ENCODE data around the gene CPSF3.

The CPSF3 gene

DNA sequence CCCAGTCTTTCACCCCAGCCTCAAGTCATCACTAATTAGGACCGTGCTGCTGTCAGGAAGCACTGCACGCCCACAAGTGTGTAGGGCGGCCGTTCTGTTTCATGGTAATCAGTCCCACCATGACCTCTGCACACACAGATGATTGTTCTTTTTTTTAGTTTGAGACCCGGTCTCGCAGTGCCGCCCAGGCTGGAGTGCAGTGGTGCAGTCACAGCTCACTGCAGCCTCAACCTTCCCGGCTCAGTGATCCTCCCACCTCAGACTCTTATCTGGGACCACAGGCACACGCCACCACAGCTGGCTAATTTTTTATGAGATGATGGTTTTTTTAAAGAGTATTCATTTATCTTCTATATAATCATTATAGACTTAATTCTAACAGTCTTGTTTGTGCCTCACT lies 49.1 kb downstream of the CPSF3 start:
- no peaks in the 10 kb centered on the region for H3K27me3 ChIP-seq (ENCODE audit: insufficient read depth, low read length)
- H3K36me3 ChIP-seq (ENCODE audit: insufficient read depth, low read length): peaks cover 59% of the 10 kb centered on the region
- no peak overlapping the region for H2AFZ ChIP-seq (ENCODE audit: low read depth, low read length)
- no peak overlapping the region for H3K4me3 ChIP-seq (ENCODE audit: low read length)
- H3K9me3 ChIP-seq (ENCODE audit: low read length): peaks cover 4% of the 10 kb centered on the region
- no peaks in the 10 kb centered on the region for H3K4me1 ChIP-seq (ENCODE audit: insufficient read depth, low read length)

DNA sequence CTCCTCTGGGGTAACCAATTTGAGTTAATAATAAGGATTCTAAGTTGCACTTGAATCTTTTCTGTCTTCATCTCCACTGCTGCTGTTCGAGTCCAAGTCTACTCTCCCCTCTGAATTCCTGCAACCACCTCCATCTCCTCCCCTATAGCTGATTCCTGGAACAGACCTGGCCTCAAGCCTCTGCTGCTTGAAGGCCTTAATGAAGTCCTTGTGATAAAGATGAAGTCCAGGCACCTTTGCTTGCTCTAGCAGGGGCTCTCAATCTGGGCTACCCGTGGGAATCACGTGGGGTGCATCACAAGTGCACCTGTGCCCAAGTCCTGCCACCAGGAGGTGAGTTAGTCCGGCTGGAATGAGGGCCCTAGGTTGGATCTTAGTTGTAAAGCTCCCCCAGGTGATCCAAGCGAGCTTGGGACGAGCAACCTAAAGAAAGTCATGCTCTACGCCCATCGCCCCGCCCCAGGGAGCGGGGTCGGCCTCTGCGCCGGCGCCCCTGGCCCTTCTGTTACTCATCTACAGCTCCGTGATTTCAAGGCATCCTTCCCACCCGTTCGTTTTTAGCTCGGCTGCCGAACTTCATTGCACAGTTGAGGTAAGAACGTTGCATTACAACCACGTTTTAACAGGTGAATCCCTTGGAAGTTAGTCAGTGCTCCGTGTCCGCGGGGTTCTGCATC lies 50.0 kb downstream of the CPSF3 start:
- Histone ChIP-seq H2AFZ (ENCODE audit: low read depth, low read length) (no peak overlapping the region), H3K9me3 (ENCODE audit: low read length) (peaks cover 4% of the 10 kb centered on the region), H3K36me3 (ENCODE audit: insufficient read depth, low read length) (peaks cover 51% of the 10 kb centered on the region), H3K4me3 (ENCODE audit: low read length) (no peak overlapping the region), H3K4me1 (ENCODE audit: insufficient read depth, low read length) (no peaks in the 10 kb centered on the region), H3K27me3 (ENCODE audit: insufficient read depth, low read length) (no peaks in the 10 kb centered on the region)

DNA sequence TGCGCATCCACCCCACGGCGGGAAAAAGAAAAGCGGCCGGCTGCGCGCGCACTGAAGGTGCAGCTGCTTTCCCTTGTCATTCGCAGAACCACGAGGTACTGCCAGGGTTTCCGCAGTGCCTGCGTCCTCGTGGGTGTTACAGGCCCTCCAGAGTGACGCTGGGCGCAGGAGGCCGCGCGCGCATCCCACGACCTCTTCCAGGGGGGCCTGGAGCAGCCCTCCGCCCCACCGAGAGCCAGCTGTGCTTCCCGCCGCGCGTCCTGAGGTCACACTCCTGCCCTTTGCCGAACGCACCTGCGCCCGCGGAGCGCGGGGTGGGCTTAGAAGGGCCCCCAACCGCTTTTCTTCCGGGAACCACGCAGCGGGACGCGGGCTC lies 50.5 kb downstream of the CPSF3 start:
- Histone ChIP-seq H2AFZ (ENCODE audit: low read depth, low read length) (no peak overlapping the region), H3K27me3 (ENCODE audit: insufficient read depth, low read length) (no peaks in the 10 kb centered on the region), H3K4me1 (ENCODE audit: insufficient read depth, low read length) (no peaks in the 10 kb centered on the region), H3K36me3 (ENCODE audit: insufficient read depth, low read length) (peaks cover 51% of the 10 kb centered on the region), H3K9me3 (ENCODE audit: low read length) (peaks cover 4% of the 10 kb centered on the region), H3K4me3 (ENCODE audit: low read length) (no peak overlapping the region)

DNA sequence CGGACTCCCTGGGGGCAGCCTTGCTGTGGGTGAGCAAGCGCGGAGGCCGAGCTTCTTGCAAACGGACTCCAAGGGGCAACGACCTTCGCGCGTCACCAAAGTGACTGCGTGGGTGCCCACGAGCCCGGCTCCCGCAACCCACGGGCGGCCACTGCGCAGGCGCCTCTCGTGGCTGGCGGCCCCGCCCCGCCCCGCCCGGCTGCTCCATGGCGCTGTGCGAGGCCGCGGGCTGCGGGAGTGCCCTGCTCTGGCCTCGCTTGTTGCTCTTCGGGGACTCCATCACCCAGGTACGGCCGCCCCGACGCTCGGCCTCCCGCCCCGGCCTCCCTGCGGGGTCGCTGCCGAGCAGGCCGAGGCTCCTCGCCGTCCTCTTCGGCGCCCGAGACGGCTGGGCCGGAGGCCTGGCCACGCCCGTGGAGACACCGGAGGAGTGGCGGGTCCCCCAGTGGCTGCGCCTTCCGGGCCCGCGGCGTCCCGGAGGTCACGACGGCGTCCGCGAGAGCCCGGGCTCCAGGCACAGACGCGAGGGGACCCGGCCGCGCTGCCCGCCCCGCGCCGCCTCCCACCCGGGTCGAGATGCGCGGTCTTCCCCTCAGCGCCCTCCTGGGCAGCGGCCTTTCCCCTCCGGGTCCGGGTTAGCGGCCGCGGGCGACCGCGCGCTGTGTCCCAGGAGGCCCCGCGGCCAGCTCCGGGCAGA lies 51.1 kb downstream of the CPSF3 start, which contains the start of gene IAH1:
IAH1 (plus strand) TSS at position 191 of the 697 bp plus-strand sequence; CDS start at position 207, 16 bp downstream.
- Histone ChIP-seq H3K9me3 (ENCODE audit: low read length) (peaks cover 4% of the 10 kb centered on the region), H3K27me3 (ENCODE audit: insufficient read depth, low read length) (no peaks in the 10 kb centered on the region), H3K4me3 (ENCODE audit: low read length) (no peak within 1 kb of the TSS), H3K36me3 (ENCODE audit: insufficient read depth, low read length) (peaks cover 49% of the 10 kb centered on the region), H2AFZ (ENCODE audit: low read depth, low read length) (no peak within 1 kb of the TSS), H3K4me1 (ENCODE audit: insufficient read depth, low read length) (no peaks in the 10 kb centered on the region)

DNA sequence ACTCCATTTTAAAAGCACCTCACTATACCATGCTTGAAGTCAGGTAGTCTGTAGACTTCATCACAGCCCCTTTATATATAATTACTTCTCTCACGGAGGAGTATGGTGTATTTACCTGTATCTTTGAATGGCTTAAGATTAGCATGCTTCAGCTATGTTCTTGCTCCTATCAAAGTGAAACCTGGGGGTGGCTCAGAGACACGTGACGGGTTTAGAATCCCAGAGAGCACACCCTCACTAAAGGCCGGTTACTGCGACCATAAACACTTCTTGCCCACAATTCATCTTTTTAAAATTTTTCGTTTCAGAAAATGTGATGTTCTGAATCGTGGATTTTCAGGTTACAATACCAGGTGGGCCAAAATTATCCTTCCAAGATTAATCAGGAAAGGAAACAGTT lies 54.5 kb downstream of the CPSF3 start:
- Histone ChIP-seq H3K4me1 (ENCODE audit: insufficient read depth, low read length) (no peaks in the 10 kb centered on the region), H3K27me3 (ENCODE audit: insufficient read depth, low read length) (no peaks in the 10 kb centered on the region), H3K9me3 (ENCODE audit: low read length) (peaks cover 4% of the 10 kb centered on the region), H3K36me3 (ENCODE audit: insufficient read depth, low read length) (peaks cover 36% of the 10 kb centered on the region), H3K4me3 (ENCODE audit: low read length) (no peak overlapping the region), H2AFZ (ENCODE audit: low read depth, low read length) (no peak overlapping the region)

DNA sequence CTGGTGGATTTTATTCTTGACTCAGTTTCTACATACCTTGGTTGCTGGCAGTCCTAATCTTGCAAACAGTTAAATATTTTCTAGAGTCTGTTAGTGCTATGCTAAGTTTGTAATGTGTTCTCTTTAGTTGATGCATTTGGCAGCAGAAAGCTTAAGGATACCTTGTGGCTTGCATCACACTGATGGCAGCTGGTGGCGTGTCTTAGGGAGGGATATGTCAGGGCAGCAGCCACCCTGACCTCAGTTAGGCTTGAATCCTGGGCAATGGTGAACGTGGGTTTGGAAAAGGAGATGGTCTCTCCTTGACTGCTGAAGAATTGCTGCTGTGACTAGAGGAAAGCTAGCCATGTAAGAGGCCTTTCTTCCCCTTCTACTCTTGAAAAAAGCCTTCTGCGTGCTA lies 55.1 kb downstream of the CPSF3 start:
- H3K27me3 ChIP-seq (ENCODE audit: insufficient read depth, low read length): no peaks in the 10 kb centered on the region
- no peak overlapping the region for H3K4me3 ChIP-seq (ENCODE audit: low read length)
- no peaks in the 10 kb centered on the region for H3K4me1 ChIP-seq (ENCODE audit: insufficient read depth, low read length)
- H3K36me3 ChIP-seq (ENCODE audit: insufficient read depth, low read length): peaks cover 32% of the 10 kb centered on the region
- H3K9me3 ChIP-seq (ENCODE audit: low read length): peaks cover 4% of the 10 kb centered on the region
- H2AFZ ChIP-seq (ENCODE audit: low read depth, low read length): no peak overlapping the region

DNA sequence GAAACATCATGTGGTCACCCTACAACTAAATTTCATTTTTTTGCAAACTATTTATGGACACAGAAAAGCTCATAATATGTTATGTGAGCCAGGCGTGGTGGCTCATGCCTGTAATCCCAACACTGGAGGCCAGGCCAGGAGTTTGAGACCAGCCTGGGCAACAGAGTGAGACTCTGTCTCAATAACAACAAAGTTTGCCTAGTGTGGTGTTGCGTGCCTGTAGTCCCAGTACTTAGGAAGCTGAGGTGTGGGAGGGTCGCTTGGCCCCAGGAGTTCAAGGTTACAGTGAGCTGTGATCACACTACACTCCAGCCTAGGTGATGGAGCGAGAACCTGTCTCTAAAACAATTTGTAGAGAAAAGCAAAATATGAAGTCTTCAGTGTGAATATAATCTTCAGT lies 56.7 kb downstream of the CPSF3 start:
- H3K9me3 ChIP-seq (ENCODE audit: low read length): no peaks in the 10 kb centered on the region
- no peaks in the 10 kb centered on the region for H3K27me3 ChIP-seq (ENCODE audit: insufficient read depth, low read length)
- H3K4me1 ChIP-seq (ENCODE audit: insufficient read depth, low read length): no peaks in the 10 kb centered on the region
- no peak overlapping the region for H2AFZ ChIP-seq (ENCODE audit: low read depth, low read length)
- H3K4me3 ChIP-seq (ENCODE audit: low read length): no peak overlapping the region
- H3K36me3 ChIP-seq (ENCODE audit: insufficient read depth, low read length): peaks cover 41% of the 10 kb centered on the region

DNA sequence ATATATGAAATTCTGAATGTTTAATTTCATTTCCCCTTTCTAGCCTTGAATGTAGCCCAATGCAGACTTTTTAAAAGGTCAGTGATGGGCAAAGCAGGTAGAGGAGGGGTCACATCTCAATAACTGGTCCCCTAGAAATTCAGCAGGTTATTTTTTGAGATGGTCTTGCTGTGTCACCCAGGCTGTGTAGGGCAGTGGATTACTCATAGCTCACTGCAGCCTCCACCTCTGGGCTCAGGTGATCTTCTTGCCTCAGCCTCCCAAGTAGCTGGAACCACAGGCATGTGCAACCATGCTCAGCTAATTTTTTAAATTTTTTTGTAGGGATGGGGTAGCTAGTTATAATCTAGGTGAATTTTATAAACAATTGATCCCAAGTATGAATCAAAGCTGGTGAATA lies 59.7 kb downstream of the CPSF3 start:
- Histone ChIP-seq H3K36me3 (ENCODE audit: insufficient read depth, low read length) (peaks cover 64% of the 10 kb centered on the region), H2AFZ (ENCODE audit: low read depth, low read length) (no peak overlapping the region), H3K4me1 (ENCODE audit: insufficient read depth, low read length) (no peaks in the 10 kb centered on the region)

DNA sequence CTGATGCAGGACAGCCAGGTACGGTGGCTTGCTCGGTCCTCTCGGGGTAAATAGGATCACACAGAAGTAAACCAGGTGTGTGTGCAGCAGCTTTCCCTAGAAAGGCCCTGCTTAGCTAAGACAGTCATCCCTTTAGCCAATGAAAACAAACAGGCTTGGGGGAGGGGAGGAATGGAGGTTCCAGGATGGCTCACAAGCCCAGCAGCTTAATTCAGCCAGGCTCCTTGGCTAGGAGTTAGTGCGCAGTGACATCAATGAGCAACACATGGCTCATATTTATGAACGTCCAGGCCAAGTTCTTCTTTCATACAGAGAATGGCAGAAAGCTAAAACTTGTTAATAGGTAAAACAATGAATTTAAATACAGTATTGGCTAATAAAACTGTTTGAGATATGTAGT lies 61.1 kb downstream of the CPSF3 start:
- no peak overlapping the region for H2AFZ ChIP-seq (ENCODE audit: low read depth, low read length)
- no peaks in the 10 kb centered on the region for H3K9me3 ChIP-seq (ENCODE audit: low read length)
- H3K4me3 ChIP-seq (ENCODE audit: low read length): no peak overlapping the region
- peaks cover 69% of the 10 kb centered on the region for H3K36me3 ChIP-seq (ENCODE audit: insufficient read depth, low read length)
- H3K4me1 ChIP-seq (ENCODE audit: insufficient read depth, low read length): no peaks in the 10 kb centered on the region
- no peaks in the 10 kb centered on the region for H3K27me3 ChIP-seq (ENCODE audit: insufficient read depth, low read length)

More for the DNA sequence above, 59.7 kb downstream of the CPSF3 start:
- Histone ChIP-seq H3K9me3 (ENCODE audit: low read length) (no peaks in the 10 kb centered on the region), H3K27me3 (ENCODE audit: insufficient read depth, low read length) (no peaks in the 10 kb centered on the region), H3K4me3 (ENCODE audit: low read length) (no peak overlapping the region)

DNA sequence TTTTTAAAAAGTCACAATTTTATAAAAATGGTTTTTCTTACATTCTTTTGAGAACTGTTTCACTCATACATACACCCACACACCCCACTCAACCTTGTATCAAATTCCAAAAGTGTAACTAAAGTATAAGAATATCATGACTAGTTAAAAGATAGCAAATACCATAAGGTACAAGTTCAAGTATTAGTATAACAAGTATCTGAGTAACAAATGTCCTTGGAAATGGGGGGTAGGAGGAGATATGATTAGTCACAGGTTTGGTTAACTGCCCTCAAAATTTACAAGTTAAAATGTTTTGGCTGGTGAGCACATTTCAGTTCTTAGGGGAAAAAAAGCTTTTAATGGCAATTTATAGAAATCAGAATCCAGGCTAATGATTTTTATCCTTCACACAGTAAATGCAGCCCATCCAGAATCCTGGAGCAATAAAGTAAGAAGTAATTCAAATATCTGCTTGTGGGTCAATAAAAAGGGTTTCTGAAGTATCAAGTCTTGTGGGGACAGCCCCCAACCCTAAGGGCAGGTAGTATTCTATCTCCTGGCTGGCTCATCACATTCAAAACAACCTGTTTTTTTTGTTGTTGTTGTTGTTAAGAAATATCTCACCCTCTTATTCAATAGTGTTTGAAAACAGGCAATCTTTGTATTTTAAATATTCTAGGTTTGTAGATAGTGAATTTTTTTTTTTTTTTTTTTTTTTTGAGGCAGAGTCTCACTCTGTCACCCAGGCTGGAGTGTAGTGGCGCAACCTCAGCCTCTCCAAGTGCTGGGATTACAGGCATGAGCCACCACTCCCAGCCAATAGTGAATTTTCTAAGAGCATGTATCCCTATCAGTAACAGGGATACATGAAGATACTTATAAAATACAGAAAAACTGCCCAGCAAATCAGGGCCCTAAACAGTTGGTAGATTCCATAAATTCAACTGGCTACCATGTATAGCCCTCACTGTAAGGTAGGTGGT lies 65.4 kb downstream of the CPSF3 start:
- Histone ChIP-seq H3K9me3 (ENCODE audit: low read length) (no peaks in the 10 kb centered on the region), H3K4me3 (ENCODE audit: low read length) (no peak overlapping the region), H3K4me1 (ENCODE audit: insufficient read depth, low read length) (no peaks in the 10 kb centered on the region), H3K27me3 (ENCODE audit: insufficient read depth, low read length) (no peaks in the 10 kb centered on the region), H2AFZ (ENCODE audit: low read depth, low read length) (no peak overlapping the region), H3K36me3 (ENCODE audit: insufficient read depth, low read length) (peaks cover 89% of the 10 kb centered on the region)

DNA sequence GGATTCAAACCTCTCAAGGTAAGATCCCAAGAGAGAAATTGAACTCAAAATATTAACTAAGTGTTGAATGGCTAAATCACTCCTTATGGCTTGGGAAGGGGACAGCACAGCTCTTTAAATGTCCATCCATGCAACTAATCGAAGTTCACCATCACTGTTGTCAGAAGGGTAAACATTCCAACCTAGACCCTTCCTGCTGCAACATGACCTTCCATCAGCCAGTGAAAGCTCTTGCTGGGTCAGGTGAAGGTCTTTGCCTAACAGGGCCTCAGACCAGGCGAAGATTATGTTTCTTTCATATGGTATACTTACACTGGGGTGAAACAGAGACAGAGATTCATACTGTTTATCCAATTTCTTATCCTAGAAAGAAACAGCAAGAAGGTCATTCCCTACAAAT lies 67.3 kb downstream of the CPSF3 start:
- Histone ChIP-seq H2AFZ (ENCODE audit: low read depth, low read length) (no peak overlapping the region), H3K9me3 (ENCODE audit: low read length) (no peaks in the 10 kb centered on the region), H3K4me3 (ENCODE audit: low read length) (no peak overlapping the region), H3K27me3 (ENCODE audit: insufficient read depth, low read length) (no peaks in the 10 kb centered on the region), H3K36me3 (ENCODE audit: insufficient read depth, low read length) (peaks cover 84% of the 10 kb centered on the region), H3K4me1 (ENCODE audit: insufficient read depth, low read length) (no peaks in the 10 kb centered on the region)

DNA sequence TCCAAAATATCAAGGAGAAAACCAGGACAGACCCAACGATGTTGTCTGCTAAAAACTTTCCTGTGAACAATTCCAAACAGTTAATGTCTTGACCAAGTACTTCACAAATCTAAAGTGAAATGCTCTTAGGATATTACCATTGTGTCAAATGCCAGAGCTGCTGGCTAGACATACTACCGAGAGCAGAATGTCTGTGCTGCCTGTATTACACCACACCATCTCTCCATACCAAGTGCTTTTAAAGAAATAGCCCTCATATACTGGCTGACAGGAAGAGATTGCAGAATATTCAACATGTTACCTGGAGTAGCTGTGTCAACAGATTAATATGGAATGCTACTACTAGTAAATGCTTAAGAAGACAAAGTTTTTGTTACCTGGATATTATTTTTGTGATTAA lies 69.5 kb downstream of the CPSF3 start:
- H3K36me3 ChIP-seq (ENCODE audit: insufficient read depth, low read length): peaks cover 82% of the 10 kb centered on the region
- no peaks in the 10 kb centered on the region for H3K27me3 ChIP-seq (ENCODE audit: insufficient read depth, low read length)
- H2AFZ ChIP-seq (ENCODE audit: low read depth, low read length): no peak overlapping the region
- H3K4me1 ChIP-seq (ENCODE audit: insufficient read depth, low read length): no peaks in the 10 kb centered on the region
- H3K9me3 ChIP-seq (ENCODE audit: low read length): no peaks in the 10 kb centered on the region
- H3K4me3 ChIP-seq (ENCODE audit: low read length): no peak overlapping the region

DNA sequence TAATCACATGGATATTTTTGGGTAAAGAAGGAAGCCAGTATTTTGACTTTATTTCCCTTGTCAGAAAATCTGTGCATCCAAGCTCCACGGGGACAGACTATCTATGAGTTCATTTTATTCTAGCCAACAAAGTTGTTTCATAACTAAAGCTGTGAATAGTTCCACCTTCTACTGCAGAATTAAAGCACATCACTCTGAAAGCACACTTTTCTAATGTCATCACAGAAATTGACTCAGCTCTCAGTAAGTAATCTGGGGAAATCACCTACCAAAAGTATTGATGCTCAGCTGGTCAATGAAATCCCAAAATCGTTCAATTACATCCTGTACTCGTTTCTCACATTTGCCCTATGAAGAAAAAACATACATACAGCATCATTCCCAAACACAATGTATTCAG lies 70.0 kb downstream of the CPSF3 start:
- Histone ChIP-seq H2AFZ (ENCODE audit: low read depth, low read length) (no peak overlapping the region), H3K9me3 (ENCODE audit: low read length) (no peaks in the 10 kb centered on the region), H3K4me3 (ENCODE audit: low read length) (no peak overlapping the region), H3K4me1 (ENCODE audit: insufficient read depth, low read length) (no peaks in the 10 kb centered on the region), H3K36me3 (ENCODE audit: insufficient read depth, low read length) (peaks cover 82% of the 10 kb centered on the region), H3K27me3 (ENCODE audit: insufficient read depth, low read length) (no peaks in the 10 kb centered on the region)

Data from neuron (in vitro differentiated cells).